HCT116 (cell line): ENCODE measurements around the gene NEK8. TPM values are rescaled to one million over a fixed set of nuclear protein-coding genes. Genes with fewer than 3 reads are reported as not detected.

Source experiments
- ATAC-seq: fragments of 200-7000 bp; cut with Tn5 transposase; 2 replicates; pipeline ENCODE4 v1.9.1; 2020; ENCODE audit warnings: mild to moderate bottlenecking, moderate library complexity
- BruUV-seq: library from RNA; stranded (reverse); fragments of 400-500 nt; replicated peaks from 2 replicates; lab custom pipeline; 2021; lab: Mats Ljungman, UMichigan
- CTCF ChIA-PET: fragments of 300-600 bp; sonication (Branson Sonifier 250); formaldehyde crosslinking; loops from one replicate; lab custom pipeline; 2021; ENCODE audit warnings: antibody characterized with exemption; lab: Charles Lee
- POLR2A ChIA-PET: fragments of 300-600, 350-600 bp; sonication (Branson Sonifier 250); formaldehyde crosslinking; loops from one replicate; lab custom pipeline; 2021; ENCODE audit warnings: antibody characterized with exemption; lab: Charles Lee
- RAD21 ChIA-PET, 2 experiments: fragments of 300-600 bp; sonication (Branson Sonifier 250); formaldehyde crosslinking; loops; one replicate each; lab custom pipeline; 2023; ENCODE audit warnings: low total read pairs in 2 of 2; ENCODE audit not compliant: uncharacterized antibody in 2 of 2, unreplicated experiment in 2 of 2, low non-redundant PET in 1 of 2; lab: Charles Lee
- DNase-seq: peaks from one replicate; pipeline ENCODE4 v3.0.0-alpha.2; 2010; ENCODE audit warnings: low read depth, low spot score
- H2AFZ ChIP-seq: fragments of 200-600 bp; shearing (Covaris generic), sonication (generic); 2 replicates; pipeline ENCODE4 v1.6.1; 2017; ENCODE audit warnings: low read depth, mixed run types, mixed read lengths, antibody characterized with exemption, low read length; ENCODE audit not compliant: poor library complexity, severe bottlenecking
- H3K27ac ChIP-seq: 2 replicates; pipeline ENCODE4 v1.5.1; 2012; ENCODE audit warnings: low read depth, low read length
- H3K27me3 ChIP-seq: fragments of 200-600 bp; sonication (generic); 2 replicates; pipeline ENCODE4 v1.6.1; 2016; ENCODE audit warnings: mixed run types, low read length, mixed read lengths; ENCODE audit not compliant: insufficient read depth
- H3K36me3 ChIP-seq, 2 experiments: fragments of 200-500 bp in 1 of 2; fragments of 200-600 bp in 1 of 2; sonication (Bioruptor generic) in 1 of 2; sonication (generic) in 1 of 2; 2 replicates each; pipeline versions ENCODE4 v1.5.1 to v1.6.1; 2014 to 2016; ENCODE audit warnings: low read length in 2 of 2, inconsistent platforms in 1 of 2, mixed read lengths in 1 of 2, mixed run types in 1 of 2; ENCODE audit not compliant: insufficient read depth in 2 of 2, control insufficient read depth in 1 of 2
- H3K4me1 ChIP-seq, 2 experiments: fragments of 200-600 bp in 1 of 2; sonication (generic) in 1 of 2; 2 replicates each; pipeline versions ENCODE4 v1.5.1 to v1.6.1; 2012 to 2017; ENCODE audit warnings: low read length in 2 of 2, inconsistent platforms in 1 of 2, mild to moderate bottlenecking in 1 of 2, mixed read lengths in 1 of 2, mixed run types in 1 of 2, moderate library complexity in 1 of 2; ENCODE audit not compliant: insufficient read depth in 2 of 2, control insufficient read depth in 1 of 2
- H3K4me2 ChIP-seq: fragments of 200-600 bp; sonication (generic); 2 replicates; pipeline ENCODE4 v1.6.1; 2017; ENCODE audit warnings: mixed run types, low read length, mixed read lengths
- H3K4me3 ChIP-seq, 2 experiments: fragments of 200-600 bp in 1 of 2; sonication (generic) in 1 of 2; replicated peaks in 1 of 2; 2 replicates each; pipeline ENCODE4 v1.5.1; 2011 to 2016; ENCODE audit warnings: low read length in 2 of 2, control low read depth in 1 of 2, low read depth in 1 of 2, mild to moderate bottlenecking in 1 of 2, mixed read lengths in 1 of 2, mixed run types in 1 of 2
- H3K79me2 ChIP-seq: fragments of 200-600 bp; sonication (generic); 2 replicates; pipeline ENCODE4 v1.6.1; 2017; ENCODE audit warnings: mild to moderate bottlenecking, mixed run types, low read length, moderate library complexity, mixed read lengths; ENCODE audit not compliant: insufficient read depth
- H3K9ac ChIP-seq: fragments of 200-600 bp; sonication (generic); 2 replicates; pipeline ENCODE4 v1.6.1; 2016; ENCODE audit warnings: low read length, mixed read lengths
- H3K9me2 ChIP-seq: fragments of 200-600 bp; sonication (generic), shearing (Covaris generic); 2 replicates; pipeline ENCODE4 v1.6.1; 2017; ENCODE audit warnings: mixed run types, mild to moderate bottlenecking, moderate library complexity; ENCODE audit not compliant: insufficient read depth
- H3K9me3 ChIP-seq, 2 experiments: fragments of 200-500 bp in 1 of 2; fragments of 200-600 bp in 1 of 2; sonication (Bioruptor generic) in 1 of 2; sonication (generic) in 1 of 2; 2 replicates each; pipeline ENCODE4 v1.6.1; 2014 to 2017; ENCODE audit warnings: low read length in 2 of 2, mixed read lengths in 2 of 2, inconsistent platforms in 1 of 2, low read depth in 1 of 2, mild to moderate bottlenecking in 1 of 2, mixed run types in 1 of 2, moderate library complexity in 1 of 2; ENCODE audit not compliant: control insufficient read depth in 1 of 2, insufficient read depth in 1 of 2
- H4K20me1 ChIP-seq: fragments of 200-600 bp; sonication (generic), shearing (Covaris generic); 2 replicates; pipeline ENCODE4 v1.6.1; 2017; ENCODE audit warnings: mixed run types, mild to moderate bottlenecking, moderate library complexity; ENCODE audit not compliant: insufficient read depth
- CTCF ChIP-seq, 3 experiments: fragments of 200-600 bp in 1 of 3; sonication (generic) in 1 of 3; IDR thresholded peaks in 2 of 3; conservative IDR thresholded peaks in 1 of 3; 2 replicates each; pipeline ENCODE4 v1.5.1; 2012 to 2017; ENCODE audit warnings: low read depth in 2 of 3, low read length in 2 of 3, antibody characterized with exemption in 1 of 3, borderline replicate concordance in 1 of 3, control low read depth in 1 of 3, mild to moderate bottlenecking in 1 of 3, mixed read lengths in 1 of 3, mixed run types in 1 of 3, moderate library complexity in 1 of 3; ENCODE audit not compliant: insufficient read depth in 1 of 3
- ELF1 ChIP-seq: IDR thresholded peaks from 2 replicates; pipeline ENCODE4 v1.6.1; 2012; ENCODE audit warnings: low read depth, borderline replicate concordance
- JUND ChIP-seq: IDR thresholded peaks from 2 replicates; pipeline ENCODE4 v1.6.1; 2012
- SP1 ChIP-seq: IDR thresholded peaks from 2 replicates; pipeline ENCODE4 v1.6.1; 2012; ENCODE audit warnings: low read depth
- TCF7L2 ChIP-seq: IDR thresholded peaks from 2 replicates; pipeline ENCODE4 v1.7.0; 2011; ENCODE audit warnings: borderline replicate concordance, inconsistent platforms; ENCODE audit not compliant: insufficient read depth, insufficient read length; ENCODE audit errors: extremely low read depth
- ZNF274 ChIP-seq: fragments of 200-500 bp; sonication (Bioruptor generic); IDR thresholded peaks from 2 replicates; pipeline ENCODE4 v1.6.1; 2014; ENCODE audit warnings: mild to moderate bottlenecking, low read depth, low read length, inconsistent platforms
- intact Hi-C: fragments of 100-400 bp; cut with micrococcal nuclease; formaldehyde crosslinking; loops from 2 replicates; pipeline ENCODE4 v1.10.0; 2022
- total RNA-seq: library from RNA; stranded (reverse); gene quantifications from one replicate; pipeline ENCODE4 v1.2.1, GENCODE V29; 2021; ENCODE audit not compliant: unreplicated experiment
- TF ChIP-seq, protein P1 (sequence below): IDR thresholded peaks from 2 replicates; pipeline ENCODE4 v1.6.1; 2012

NEK8 gene
- total RNA-seq, 1 experiment from 2014 or later: 7.0 TPM

- H3K9me2 ChIP-seq: no peaks in the 10 kb centered on the region
- ATAC-seq (no peak), DNase-seq (no peak)
- POLR2A ChIA-PET: interaction anchor here (1.0 kb wide), 1 partner anchor 17 kb away, joined by 3 read pairs; the partner anchor contains the start of gene RPL23A
- no TSS peak for BruUV-seq
- no peaks in the 10 kb centered on the region for H3K27me3 ChIP-seq
- no peak for TF ChIP-seq ZNF274
- TF ChIP-seq TCF7L2: no peak
- TF ChIP-seq SP1: no peak
- TF ChIP-seq, protein P1, sequence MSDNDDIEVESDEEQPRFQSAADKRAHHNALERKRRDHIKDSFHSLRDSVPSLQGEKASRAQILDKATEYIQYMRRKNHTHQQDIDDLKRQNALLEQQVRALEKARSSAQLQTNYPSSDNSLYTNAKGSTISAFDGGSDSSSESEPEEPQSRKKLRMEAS: no peak
- TF ChIP-seq CTCF (IDR thresholded peaks at IDR 0.05 in 2 of 3, conservative IDR thresholded peaks at IDR 0.05 in 1 of 3; ENCODE audit: borderline replicate concordance in 1 of 3, insufficient read depth in 1 of 3, low read depth in 2 of 3, low read length in 2 of 3): no peak
- no peak for TF ChIP-seq JUND
- no peak for TF ChIP-seq ELF1
- H3K4me2 ChIP-seq: no peak overlapping the region
- no peaks in the 10 kb centered on the region for H3K9me3 ChIP-seq
- CTCF ChIA-PET: no interaction called here
- no peak overlapping the region for H3K27ac ChIP-seq
- H3K9ac ChIP-seq: no peak overlapping the region
- H3K79me2 ChIP-seq: no peaks in the 10 kb centered on the region
- H2AFZ ChIP-seq: no peak overlapping the region
- H3K36me3 ChIP-seq: peaks cover 34 to 38% of the 10 kb centered on the region in 2 experiments
- RAD21 ChIA-PET: no interaction called here
- intact Hi-C loops: no loop called here
- no peak overlapping the region for H3K4me3 ChIP-seq
- H3K4me1 ChIP-seq: no peaks in the 10 kb centered on the region
- H4K20me1 ChIP-seq: no peaks in the 10 kb centered on the region
Measured at GRCh38 chr17:28702752-28703150, 25.8 kb upstream of the NEK8 start.
